Globus pallidus (tissue), 1 donor: Measurements from ENCODE around the gene TMIE.

Experiments used
- DNase-seq: peaks from one replicate; pipeline ENCODE4 v3.0.0-alpha.2; 2015; ENCODE audit warnings: low spot score

TMIE gene

GRCh38 chr3:46669191-46669999 is 31.8 kb upstream of the TMIE start:
- DNase-seq, result no peak

GRCh38 chr3:46670000-46670890 is 30.9 kb upstream of the TMIE start:
- DNase-seq, result no peak

DNA sequence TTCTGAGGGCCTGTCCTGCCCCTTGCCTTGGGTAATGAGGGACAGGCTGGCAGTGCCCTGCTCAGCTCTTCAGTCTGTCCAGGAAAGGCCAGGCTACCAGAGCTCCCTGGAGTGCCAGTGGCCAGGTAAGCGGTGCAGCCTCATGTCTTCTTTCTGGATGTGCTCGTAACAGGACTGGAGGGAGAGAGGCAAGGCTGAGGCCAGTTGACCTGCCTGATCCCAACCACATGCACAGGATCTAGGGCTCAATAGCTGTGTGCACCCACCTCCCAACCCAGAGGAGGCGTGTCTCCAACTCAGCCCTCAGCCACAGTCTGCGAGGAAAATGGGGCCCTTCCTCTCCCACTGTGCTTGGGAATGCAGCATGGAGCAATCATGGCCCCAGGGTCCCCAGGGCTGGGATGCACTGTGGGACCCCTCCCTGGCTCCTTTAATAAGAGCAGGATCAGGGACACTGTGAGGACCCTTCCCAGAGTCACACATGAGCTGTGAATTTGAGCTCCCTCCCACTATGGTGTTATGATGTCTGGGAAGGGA is 30.2 kb upstream of the TMIE start:
- DNase-seq, result no peak

DNA sequence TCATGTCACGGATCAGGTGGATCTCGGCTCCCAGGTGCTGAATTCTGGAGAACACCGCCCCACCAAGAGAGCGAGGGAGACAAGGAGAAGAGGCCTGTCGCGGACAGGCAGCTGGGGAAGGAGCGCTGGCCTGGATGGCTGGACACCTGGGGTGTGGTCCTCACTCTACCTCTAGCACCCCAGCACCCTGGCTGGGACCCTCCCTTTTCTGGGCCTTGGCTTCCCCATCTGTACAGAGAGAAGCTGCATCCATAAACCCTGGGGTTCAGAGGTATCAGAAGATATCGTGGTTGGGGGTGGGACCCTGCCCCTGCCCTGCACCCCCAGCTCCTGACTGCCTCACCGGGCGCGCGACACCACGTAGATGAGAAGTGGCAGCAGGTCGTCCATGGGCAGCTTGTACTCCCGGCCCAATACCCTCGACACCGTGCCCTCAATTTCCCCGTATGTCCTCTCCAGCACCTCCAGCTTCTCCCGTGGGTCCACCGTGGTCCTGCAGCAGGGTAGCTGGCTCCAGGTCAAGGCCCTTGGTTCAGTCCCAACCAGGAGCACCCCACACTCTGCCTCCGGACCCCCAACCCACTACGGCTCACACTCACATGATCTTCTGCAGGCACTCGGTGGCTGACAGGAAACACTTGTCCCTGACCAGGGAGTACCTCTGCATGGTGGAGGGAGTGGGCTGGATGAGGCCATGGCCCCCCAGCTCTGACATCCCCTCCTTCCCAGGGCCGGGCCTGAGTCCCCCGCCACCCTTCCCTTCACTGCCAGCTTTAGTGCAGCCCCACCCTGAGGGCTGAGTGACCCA is 29.4 kb upstream of the TMIE start:
- DNase-seq, result no peak

- no peak for DNase-seq
Observed at GRCh38 chr3:46672349-46672695, 28.9 kb upstream of the TMIE start.

- DNase-seq, result no peak
Observed at GRCh38 chr3:46673151-46674030, 27.8 kb upstream of the TMIE start.

- DNase-seq, result no peak
Observed at GRCh38 chr3:46674031-46674845, 27.0 kb upstream of the TMIE start.

DNA sequence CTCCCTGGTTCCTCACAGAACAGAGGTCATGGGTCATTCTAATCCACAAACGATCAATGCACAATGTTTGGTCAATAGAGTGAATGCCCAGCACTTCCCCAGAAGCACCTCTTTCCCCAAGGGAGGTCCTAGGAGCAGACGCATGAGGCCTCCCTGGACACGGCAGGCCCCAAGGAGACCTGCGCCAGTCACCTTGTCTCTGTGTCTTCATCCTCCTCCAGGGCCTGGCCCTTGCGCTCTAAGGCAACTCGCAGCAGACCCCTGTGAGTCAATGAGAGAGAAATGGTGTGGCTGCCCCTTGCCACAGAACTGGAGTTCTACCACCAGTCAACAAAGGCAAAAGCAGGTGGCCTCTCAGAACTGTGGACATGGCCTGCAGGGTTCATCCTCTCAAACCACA is 25.8 kb upstream of the TMIE start:
- no peak for DNase-seq

DNA sequence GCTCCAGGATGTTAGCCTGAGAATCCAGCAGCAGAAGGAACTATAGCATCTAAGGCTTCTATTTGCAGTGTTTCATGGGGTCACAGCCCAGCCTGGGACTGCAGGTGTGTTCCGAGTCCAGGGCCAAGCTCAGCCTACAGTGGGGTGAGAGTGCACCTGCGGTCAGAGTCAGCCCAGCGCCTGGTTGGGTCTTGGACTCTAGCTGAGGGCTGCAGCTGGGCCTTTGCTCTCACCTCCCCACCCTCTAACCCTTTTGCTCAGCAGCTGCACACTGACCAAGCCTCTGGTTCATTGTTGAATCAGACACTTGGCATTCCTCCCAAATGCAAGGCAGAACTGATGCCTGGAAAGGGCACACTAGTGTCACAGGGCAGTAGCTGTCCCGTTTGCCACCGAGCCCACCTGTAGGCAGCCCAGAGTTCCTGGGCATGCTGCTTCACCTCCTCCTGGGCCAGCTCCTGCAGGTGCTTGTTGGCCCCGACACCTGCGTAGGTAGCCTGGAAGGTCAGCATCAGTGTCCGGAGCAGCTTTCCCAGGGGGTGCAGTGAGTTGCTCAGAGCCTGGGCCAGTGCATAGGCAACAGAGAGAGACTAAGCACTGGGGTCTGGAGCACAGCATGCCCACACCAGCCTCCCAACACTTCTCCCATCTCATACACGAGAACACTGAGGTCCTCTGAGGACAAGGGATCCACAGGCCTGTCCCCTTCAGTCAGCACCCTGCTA is 25.2 kb upstream of the TMIE start:
- DNase-seq, result peak; percentile 61

- DNase-seq, result no peak
Observed at GRCh38 chr3:46676601-46677410, 24.4 kb upstream of the TMIE start.

GRCh38 chr3:46677411-46677726 is 23.8 kb upstream of the TMIE start:
- DNase-seq, result no peak

GRCh38 chr3:46678280-46678679 is 22.9 kb upstream of the TMIE start:
- DNase-seq, result no peak

- no peak for DNase-seq
Observed at GRCh38 chr3:46679681-46680080, 21.5 kb upstream of the TMIE start.

GRCh38 chr3:46680298-46680826 is 20.8 kb upstream of the TMIE start:
- DNase-seq, result no peak

DNA sequence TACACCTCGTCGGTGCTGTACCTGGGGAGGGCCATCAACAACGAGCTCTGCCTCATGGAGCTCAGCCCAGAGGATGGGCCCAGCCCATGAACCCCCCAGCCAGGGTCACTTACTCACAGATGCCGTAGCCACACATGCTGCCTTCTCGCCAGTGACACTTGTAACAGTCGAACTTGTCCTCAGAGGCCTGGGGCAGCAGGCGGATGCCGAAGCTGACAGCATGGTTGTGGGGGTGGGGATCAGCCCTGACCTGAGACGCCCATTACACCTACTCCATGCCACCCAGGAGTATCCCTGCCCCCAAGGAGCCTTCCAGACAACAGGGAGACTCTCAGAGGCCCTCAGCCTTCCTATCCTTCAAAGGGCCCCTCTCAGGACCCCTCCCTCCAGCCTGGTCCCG is 19.8 kb upstream of the TMIE start:
- DNase-seq, result no peak

DNA sequence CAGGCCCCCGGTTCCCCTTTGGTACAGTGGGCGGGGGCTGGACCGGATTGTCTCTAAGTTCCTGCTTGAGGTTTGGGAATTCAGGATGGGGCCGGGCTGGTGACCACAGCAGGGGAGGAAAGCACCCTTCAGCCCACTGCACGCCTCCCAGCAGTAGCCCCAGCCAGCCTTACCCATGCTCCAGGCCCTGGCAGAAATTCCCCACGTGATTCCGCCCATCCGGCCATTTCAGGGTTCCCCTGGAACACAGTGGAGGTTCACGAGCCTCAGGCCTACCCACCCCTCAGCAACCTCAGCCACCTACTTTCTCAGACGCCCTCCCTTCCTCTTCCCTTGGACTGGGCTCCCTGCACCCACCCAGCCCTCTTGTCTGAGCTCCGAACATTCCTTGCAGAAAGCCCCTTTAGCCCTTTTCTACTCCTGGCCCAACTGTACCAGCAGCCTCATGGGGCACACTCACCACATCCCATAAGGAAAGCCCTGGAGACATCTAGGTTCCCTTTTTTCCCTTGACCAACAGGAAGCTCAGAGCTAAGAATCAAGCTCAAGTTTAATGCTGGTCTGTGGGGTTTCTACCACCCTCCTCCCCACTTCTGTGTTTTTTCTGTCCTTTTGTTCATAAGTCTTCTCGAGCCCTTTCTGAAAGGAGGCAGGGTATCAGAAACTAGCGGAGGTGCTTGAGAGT is 19.2 kb upstream of the TMIE start:
- DNase-seq, result no peak

DNA sequence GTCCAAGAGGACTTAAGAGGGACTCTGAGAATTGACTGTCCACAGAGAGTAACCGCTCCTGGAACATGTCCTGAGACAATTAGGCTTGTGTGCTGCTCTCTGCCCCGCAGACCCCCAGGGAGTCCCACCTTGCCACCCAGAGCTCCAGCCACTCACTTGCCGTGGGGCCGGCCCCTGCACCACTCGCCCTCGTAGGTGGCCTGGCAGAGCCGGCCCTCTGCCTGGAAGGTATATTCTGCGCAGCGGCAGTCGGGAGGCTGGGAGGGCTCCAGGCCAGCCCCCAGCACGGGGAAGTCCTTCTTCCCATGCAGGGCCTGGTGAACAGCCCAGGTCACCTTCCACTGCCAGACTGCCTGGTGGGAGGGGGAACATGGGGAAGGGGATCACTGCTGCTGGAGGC is 18.2 kb upstream of the TMIE start:
- no peak for DNase-seq

- DNase-seq, result no peak
Observed at GRCh38 chr3:46684891-46685290, 16.3 kb upstream of the TMIE start.
